Astrocyte of the cerebellum (primary cell): ENCODE results near the gene PRPSAP1.
"Not testable (repeated sequence)": the region's sequence is repeated elsewhere in the genome, so short reads cannot be mapped to it uniquely, and the experiment has no call there.

Source experiments
- DNase-seq: peaks from one replicate; pipeline ENCODE4 v3.0.0-alpha.2; 2011; ENCODE audit warnings: low read depth
- H3K4me3 ChIP-seq: 2 replicates; pipeline ENCODE4 v1.5.1; 2011; ENCODE audit warnings: mild to moderate bottlenecking, low read depth, low read length, moderate library complexity
- in situ Hi-C: cut with HindIII; loops from 2 replicates; pipeline ENCODE4 v1.10.0; 2017; ENCODE audit warnings: low sequenced_read_pairs
- TF ChIP-seq, protein P1 (sequence below): IDR thresholded peaks from 2 replicates; pipeline ENCODE4 v1.5.1; 2012; ENCODE audit warnings: low read length, low read depth, moderate library complexity, mild to moderate bottlenecking; ENCODE audit errors: missing control alignments

Gene PRPSAP1

DNA sequence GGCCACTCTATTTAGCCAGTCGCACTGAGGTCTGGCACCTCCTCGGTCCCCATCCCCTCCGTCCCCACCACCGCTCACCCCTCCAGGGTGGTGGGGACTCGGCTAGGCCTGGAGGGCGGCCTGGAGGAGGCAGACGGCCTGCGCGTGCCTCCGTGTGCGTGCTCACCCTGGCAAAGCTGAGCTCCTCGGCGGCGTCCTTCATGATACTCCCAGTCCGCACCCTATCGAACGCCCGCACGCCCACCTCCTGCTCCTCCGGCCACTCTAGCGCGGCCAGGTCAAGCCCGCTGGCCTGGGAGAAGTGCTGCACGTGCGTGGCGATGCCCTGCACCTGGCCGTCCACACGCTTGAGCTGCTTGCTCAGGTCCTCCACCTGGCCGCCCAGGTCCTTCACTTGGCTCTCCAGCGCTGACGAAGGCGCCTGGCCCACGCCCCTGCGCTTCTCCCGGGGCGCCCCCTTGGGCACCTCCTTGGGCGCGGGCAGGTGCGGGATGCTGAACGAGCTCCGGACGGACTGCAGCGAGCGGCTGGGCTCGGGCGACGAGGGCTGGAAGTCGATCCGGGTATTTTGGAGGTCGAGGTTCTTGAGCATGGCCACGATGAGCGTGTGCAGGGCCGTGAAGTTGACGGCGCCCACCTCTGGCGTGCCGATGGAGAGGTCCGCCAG is 46.3 kb downstream of the PRPSAP1 start:
- DNase-seq: no peak
- in situ Hi-C loops: no loop called here
- TF ChIP-seq, protein P1, sequence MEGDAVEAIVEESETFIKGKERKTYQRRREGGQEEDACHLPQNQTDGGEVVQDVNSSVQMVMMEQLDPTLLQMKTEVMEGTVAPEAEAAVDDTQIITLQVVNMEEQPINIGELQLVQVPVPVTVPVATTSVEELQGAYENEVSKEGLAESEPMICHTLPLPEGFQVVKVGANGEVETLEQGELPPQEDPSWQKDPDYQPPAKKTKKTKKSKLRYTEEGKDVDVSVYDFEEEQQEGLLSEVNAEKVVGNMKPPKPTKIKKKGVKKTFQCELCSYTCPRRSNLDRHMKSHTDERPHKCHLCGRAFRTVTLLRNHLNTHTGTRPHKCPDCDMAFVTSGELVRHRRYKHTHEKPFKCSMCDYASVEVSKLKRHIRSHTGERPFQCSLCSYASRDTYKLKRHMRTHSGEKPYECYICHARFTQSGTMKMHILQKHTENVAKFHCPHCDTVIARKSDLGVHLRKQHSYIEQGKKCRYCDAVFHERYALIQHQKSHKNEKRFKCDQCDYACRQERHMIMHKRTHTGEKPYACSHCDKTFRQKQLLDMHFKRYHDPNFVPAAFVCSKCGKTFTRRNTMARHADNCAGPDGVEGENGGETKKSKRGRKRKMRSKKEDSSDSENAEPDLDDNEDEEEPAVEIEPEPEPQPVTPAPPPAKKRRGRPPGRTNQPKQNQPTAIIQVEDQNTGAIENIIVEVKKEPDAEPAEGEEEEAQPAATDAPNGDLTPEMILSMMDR: no peak
- no peak overlapping the region for H3K4me3 ChIP-seq

- not testable (repeated sequence) for DNase-seq
These were observed 48.6 kb downstream of the PRPSAP1 start for GRCh38 chr17:76305135-76305454.

GRCh38 chr17:76304226-76305134 is 49.2 kb downstream of the PRPSAP1 start:
- TF ChIP-seq, protein P1: no peak
- in situ Hi-C loops: no loop called here
- DNase-seq: no peak
- H3K4me3 ChIP-seq: no peak overlapping the region

More at GRCh38 chr17:76305135-76305454, 48.6 kb downstream of the PRPSAP1 start:
- H3K4me3 ChIP-seq, in situ Hi-C loops: not testable (repeated sequence)

DNA sequence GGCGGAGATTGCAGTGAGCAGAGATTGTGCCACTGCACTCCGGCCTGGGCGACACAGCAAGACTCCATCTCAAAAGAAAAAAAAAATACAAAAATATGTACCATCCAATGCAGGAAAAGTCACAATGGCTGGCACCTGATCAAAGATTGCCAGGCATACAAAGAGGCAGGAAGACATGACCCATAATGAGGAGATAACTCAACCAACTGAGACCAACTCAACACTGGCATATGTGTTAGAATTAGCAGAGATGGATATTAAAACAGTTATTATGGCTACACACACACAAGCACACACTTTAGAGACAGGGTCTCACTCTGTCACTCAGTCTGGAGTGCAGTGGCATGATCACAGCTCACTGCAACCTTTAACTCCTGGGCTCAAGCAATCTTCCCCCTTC is 56.3 kb downstream of the PRPSAP1 start:
- TF ChIP-seq, protein P1: no peak
- H3K4me3 ChIP-seq: no peak overlapping the region
- in situ Hi-C loops: no loop called here
- no peak for DNase-seq

DNA sequence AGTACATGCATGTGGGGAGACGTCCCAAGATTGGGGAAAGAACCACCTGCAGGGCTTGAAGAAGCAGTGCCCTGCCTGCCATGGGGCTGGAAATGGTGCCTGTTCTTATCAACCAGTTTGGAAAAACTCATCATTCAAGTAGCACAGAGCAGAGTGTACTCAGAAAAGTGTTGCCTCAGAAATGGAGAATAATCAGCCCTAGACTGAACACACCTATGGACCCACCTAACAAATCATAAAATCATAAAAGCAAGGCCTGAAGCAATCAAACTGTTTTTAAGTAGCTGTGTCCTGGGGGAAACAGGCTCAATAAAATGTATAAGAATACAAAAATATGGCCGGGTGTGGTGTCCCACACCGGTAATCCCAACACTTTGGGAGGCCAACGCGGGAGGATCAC is 56.8 kb downstream of the PRPSAP1 start:
- TF ChIP-seq, protein P1: no peak
- DNase-seq: no peak
- in situ Hi-C loops: no loop called here
- H3K4me3 ChIP-seq: no peak overlapping the region

DNA sequence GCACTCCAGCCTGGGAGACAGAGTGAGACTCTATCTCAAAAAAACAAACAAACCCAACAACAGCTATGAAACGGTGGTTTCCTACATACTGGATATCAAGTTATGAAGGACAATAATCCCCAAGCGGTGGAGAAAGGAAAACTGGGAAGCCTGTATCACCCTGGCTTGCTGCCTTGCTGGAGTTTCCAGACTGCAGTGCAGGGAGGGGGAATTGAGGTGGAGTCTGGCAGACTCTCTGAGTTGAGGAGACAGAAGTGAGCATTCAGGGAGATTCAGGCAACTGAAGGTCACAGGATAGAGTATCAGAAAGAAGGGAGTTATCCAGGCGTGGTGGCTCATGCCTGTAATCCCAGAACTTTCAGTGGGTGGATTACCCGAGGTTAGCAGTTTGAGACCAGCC is 57.5 kb downstream of the PRPSAP1 start:
- no peak for DNase-seq
- TF ChIP-seq, protein P1: no peak
- H3K4me3 ChIP-seq: no peak overlapping the region
- in situ Hi-C loops: no loop called here

- no peak overlapping the region for H3K4me3 ChIP-seq
- no peak for DNase-seq
- in situ Hi-C loops: no loop called here
- TF ChIP-seq, protein P1: no peak
These were observed 60.6 kb downstream of the PRPSAP1 start for GRCh38 chr17:76293106-76293505.
